Retinal pigment epithelial cell (primary cell): ENCODE results near the gene PPP1R9A.

Experiments
- DNase-seq: peaks from one replicate; pipeline ENCODE4 v3.0.0-alpha.2; 2010; ENCODE audit warnings: low read depth
- H3K4me3 ChIP-seq: 2 replicates; pipeline ENCODE4 v1.5.1; 2011; ENCODE audit warnings: mild to moderate bottlenecking, low read length, control low read depth, moderate library complexity
- TF ChIP-seq, protein P1 (sequence below): conservative IDR thresholded peaks from 2 replicates; pipeline ENCODE4 v1.5.1; 2011; ENCODE audit warnings: low read depth, low read length, control low read depth, inconsistent platforms

Gene PPP1R9A

DNA sequence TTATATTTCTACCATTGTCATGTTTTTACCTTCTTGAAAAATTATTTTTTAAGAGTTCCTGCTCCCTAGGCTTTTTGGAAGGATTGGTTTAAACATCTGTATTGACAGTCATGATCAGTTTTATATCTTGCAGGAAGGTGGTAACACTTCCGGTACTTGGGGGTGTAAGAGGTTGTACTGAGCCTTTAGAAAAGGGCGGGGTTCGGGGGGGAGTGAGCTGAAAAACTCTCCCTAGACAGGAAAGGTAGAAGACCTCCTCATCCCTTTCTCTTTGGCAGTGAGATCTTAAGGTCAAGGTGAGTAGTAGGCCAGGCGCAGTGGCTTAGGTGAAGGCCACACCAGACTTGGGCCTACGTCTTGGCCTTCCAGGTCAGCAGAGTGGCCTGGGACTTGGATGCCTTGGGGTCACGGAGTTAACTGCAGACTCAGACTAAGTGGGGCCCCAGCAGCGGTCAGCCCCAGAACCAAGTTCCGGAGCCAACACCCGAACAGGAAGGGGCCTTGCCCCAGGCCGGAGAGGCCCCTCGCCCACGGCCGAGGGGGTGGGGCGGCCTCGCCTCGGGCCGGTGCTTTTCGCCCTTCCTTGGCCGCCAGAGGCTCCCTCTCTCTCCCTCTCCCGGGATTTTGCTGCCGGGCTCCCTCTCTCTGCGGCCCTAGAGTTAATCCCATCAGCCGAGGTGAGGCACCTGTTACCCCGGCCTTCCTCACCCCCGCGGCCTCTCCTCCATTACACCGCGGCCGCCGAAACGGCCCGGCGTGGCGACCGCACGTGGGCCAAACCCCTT, at the start of gene PPP1R9A:
Gene PPP1R9A (plus strand): TSS at position 569 of the 785 bp plus-strand sequence. CDS start 2,520 bp downstream, outside the sequence.
- TF ChIP-seq, protein P1, sequence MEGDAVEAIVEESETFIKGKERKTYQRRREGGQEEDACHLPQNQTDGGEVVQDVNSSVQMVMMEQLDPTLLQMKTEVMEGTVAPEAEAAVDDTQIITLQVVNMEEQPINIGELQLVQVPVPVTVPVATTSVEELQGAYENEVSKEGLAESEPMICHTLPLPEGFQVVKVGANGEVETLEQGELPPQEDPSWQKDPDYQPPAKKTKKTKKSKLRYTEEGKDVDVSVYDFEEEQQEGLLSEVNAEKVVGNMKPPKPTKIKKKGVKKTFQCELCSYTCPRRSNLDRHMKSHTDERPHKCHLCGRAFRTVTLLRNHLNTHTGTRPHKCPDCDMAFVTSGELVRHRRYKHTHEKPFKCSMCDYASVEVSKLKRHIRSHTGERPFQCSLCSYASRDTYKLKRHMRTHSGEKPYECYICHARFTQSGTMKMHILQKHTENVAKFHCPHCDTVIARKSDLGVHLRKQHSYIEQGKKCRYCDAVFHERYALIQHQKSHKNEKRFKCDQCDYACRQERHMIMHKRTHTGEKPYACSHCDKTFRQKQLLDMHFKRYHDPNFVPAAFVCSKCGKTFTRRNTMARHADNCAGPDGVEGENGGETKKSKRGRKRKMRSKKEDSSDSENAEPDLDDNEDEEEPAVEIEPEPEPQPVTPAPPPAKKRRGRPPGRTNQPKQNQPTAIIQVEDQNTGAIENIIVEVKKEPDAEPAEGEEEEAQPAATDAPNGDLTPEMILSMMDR: peak; percentile 54
- peak within 1 kb of the TSS; percentile 80 for H3K4me3 ChIP-seq
- DNase-seq: peak; percentile 29

DNA sequence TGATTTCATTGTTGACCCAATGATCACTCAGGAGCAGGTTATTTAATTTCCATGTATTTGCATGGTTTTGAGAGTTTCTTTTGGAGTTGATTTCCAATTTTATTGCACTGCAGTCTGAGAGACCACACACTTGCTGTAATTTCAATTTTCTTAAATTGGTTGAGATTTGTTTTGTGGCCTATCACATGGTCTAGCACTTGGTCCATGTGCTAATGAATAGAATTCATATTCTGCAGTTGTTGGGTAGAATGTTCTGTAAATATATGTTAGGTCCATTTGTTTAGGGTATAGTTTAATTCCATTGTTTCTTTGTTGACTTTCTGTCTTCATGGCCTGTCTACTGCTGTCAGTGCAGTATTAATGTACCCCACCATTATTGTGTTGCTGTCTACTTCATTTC, 36.3 kb upstream of the PPP1R9A start:
- no peak overlapping the region for H3K4me3 ChIP-seq
- TF ChIP-seq, protein P1: no peak
- DNase-seq: no peak

DNA sequence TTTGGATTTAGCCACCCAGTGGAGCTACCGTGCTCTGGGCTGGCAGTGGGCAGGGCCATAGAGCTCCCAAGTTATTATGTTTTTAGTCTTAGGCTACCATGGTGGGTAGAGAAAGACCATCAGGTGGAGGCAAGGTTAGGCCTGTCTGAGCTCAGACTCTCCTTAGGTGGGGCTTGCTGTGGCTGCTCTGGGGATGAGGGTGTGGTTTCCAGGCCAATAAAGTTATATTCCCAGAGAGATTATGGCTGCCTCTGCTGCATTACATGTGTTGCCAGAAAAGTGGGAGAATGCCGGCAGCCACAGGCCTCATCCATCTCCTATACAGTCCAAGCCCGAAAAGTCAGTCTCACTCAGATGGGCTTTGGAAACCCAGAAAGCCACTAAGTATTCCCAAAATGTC, 34.2 kb upstream of the PPP1R9A start:
- TF ChIP-seq, protein P1: no peak
- no peak for DNase-seq
- no peak overlapping the region for H3K4me3 ChIP-seq

DNA sequence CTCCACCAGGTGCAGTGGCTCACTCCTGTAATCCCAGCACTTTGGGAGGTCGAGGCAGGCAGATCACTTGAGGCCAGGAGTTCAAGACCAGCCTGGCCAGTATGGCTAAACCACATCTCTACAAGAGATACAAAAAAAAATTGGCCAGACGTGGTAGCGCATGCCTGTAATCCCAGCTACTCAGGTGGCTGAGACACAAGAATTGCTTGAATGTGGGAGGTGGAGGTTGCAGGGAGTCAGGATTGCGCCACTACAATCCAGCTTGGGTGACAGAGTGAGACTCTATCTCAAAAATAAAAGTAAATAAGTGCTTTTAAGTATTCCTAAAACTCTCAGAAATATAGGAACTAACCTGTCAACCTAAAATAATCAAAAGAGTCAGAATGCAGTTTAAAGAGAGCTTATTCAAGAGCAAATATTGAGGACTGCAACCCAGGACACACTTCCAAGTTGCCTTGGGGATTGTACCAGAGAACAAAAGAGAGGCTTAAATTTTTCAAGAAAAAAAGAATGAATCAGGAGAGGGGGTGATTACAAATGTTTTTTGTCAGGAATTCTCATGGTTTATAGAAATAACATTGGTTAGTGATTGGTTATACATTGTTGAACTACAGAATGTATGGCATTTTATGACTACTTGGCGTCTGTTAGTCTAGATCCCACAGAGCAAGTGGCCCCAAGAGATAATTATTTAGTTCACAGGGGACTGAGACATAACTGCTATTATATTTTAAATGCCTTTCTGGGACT, 33.2 kb upstream of the PPP1R9A start:
- no peak for DNase-seq
- TF ChIP-seq, protein P1: no peak

DNA sequence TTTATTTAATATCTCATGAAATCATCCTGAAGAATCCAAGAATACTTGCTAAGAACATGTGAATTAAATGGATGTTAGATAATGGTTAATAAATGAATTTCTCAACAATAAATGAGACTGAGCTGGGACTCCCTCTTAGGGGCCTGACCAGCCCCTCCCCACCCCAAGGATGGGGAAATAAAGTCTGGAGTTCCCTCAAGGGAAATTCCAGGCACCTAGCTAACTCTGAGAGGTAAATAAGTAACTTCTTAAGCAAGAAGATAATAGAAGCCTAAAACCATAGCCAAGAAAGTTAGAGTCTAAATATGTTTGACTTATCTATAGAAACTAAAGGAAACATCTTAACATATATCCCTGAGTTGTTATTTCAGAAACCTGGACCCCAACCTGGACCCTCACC, 32.2 kb upstream of the PPP1R9A start:
- TF ChIP-seq, protein P1: no peak
- DNase-seq: no peak
- no peak overlapping the region for H3K4me3 ChIP-seq

More for the DNA sequence above, 33.2 kb upstream of the PPP1R9A start:
- H3K4me3 ChIP-seq: no peak overlapping the region

DNA sequence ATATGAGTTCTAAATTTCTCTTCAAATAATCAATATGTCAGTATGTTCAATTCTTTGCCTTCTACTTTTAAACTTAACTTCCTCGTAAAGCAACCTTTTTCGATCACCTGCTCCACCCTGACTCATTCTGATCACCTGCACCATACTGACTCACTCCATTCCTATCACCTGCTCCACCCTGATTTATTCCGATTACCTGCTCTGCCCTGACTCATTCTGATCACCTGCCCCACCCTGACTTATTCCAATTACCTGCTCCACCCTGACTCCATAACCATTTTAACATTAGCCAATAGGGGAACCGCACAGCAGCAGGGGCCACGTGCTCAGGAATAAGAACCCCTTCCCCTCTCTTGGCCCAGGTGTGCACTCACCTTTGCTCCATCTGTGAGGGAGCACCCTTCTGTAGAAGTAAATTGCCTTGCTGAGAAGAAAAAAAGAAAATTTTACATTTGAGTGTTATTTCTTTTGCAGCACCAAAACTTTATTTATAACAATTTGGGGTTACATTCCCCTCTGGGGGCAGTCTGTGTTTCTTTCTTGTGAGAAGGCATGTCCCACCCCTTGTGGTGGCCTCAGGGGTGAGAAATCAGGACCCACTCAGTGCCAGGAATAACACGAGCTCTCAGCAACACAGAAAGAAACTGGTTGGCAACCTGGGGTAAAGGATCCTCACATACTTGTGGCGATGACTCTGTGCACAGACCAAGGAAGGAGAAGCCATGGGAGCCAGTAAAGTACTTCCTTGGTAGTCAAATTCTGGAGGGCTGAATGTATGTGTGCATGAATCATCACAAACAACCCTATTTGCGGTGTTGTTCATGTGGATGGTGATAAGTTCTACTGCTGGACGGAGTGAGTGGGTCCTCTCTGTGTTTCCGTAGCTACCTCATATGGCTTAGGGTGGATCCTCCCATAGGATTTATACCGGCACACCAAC, 29.4 kb upstream of the PPP1R9A start:
- H3K4me3 ChIP-seq: no peak overlapping the region
- DNase-seq: no peak
- TF ChIP-seq, protein P1: no peak
